Muscle layer of duodenum (tissue), 2 donors: Measurements from ENCODE around the gene ATCAY.

Source experiments
- H3K27ac ChIP-seq: one replicate; pipeline ENCODE4 v1.7.0; 2013; ENCODE audit warnings: mild to moderate bottlenecking, low read length
- H3K27me3 ChIP-seq: one replicate; pipeline ENCODE4 v1.7.0; 2013; ENCODE audit warnings: low read depth, mild to moderate bottlenecking, control low read depth, low read length
- H3K36me3 ChIP-seq, 2 donors: one replicate each; pipeline ENCODE4 v1.7.0; 2013; ENCODE audit warnings: low read length in 2 of 2, control low read depth in 1 of 2, mild to moderate bottlenecking in 1 of 2; ENCODE audit not compliant: insufficient read depth in 2 of 2, control insufficient read depth in 1 of 2
- H3K4me1 ChIP-seq, 2 donors: one replicate each; pipeline ENCODE4 v1.7.0; 2013; ENCODE audit warnings: low read length in 2 of 2, mild to moderate bottlenecking in 2 of 2, control low read depth in 1 of 2, moderate library complexity in 1 of 2; ENCODE audit not compliant: insufficient read depth in 2 of 2, control insufficient read depth in 1 of 2
- H3K4me3 ChIP-seq, 2 donors: one replicate each; pipeline ENCODE4 v1.7.0; 2013; ENCODE audit warnings: low read length in 2 of 2, low read depth in 1 of 2, mild to moderate bottlenecking in 1 of 2
- H3K9me3 ChIP-seq, 2 donors: one replicate each; pipeline ENCODE4 v1.7.0; 2013; ENCODE audit warnings: low read length in 2 of 2, control low read depth in 1 of 2, mild to moderate bottlenecking in 1 of 2; ENCODE audit not compliant: control insufficient read depth in 1 of 2
- donor health status: healthy.

Gene ATCAY

DNA sequence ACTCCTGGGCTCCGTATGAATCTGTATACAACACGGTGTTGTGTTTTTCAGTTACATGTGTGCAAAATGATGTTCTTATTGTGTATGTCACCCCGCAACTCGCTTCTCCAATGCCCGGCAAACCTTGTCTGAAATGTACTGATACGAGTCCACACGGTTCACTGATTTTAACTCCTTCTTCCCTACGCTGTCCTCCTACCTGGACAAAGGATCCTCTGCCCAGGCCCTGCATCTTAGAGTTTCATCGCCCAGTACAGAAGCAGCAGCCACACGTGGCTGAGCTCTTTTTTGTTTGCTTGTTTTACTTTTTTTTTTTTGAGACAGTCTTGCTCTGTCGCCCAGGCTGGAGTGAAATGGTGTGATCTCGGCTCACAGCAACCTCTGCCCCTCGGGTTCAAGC is 40.5 kb upstream of the ATCAY start:
- Histone ChIP-seq H3K4me3 (no peak overlapping the region), H3K4me1 (no peaks in the 10 kb centered on the region), H3K27me3 (no peaks in the 10 kb centered on the region), H3K27ac (no peak overlapping the region), H3K36me3 (no peaks in the 10 kb centered on the region), H3K9me3 (peaks cover 0 to 2% of the 10 kb centered on the region in 2 donors)

DNA sequence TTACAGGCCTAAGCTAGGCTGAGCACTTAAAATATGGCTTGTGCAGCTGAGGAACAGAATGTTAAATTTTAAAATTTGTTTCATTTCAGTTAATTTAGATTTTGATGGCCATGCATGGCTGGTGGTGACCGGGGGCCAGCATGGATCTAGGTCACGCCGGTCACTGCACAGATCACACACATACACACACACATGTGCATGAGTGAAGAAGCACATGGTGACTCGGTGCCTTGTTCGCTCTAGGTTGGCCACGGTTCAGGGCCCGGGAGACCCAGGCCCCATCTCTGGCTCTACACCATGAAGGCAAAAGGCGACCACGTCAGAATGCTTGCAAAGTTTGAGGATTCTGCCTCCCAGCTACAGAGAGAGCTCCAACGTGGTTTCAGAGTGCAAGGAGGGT is 39.7 kb upstream of the ATCAY start:
- H3K4me1 ChIP-seq: no peaks in the 10 kb centered on the region
- no peak overlapping the region for H3K27ac ChIP-seq
- H3K4me3 ChIP-seq: no peak overlapping the region
- H3K36me3 ChIP-seq: no peaks in the 10 kb centered on the region
- H3K9me3 ChIP-seq: peaks cover 0 to 2% of the 10 kb centered on the region in 2 donors
- H3K27me3 ChIP-seq: no peaks in the 10 kb centered on the region

DNA sequence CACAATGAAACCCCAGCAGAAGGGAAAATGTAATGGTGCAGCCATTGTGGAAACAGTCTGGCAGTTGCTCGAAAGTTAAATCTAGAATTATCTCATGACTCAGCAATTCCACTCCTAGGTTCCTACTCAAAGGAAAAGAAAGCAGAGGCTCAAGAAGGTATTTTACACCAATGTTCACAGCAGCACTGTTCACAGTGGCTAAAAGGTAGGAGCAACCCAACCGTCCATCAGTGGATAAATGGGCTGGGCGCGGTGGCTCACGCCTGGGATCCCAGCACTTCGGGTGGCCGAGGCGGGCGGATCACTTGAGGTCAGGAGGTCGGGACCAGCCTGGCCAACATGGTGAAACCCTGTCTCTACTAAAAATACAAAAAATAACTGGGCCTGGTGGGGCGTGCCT is 37.5 kb upstream of the ATCAY start:
- H3K4me3 ChIP-seq: no peak overlapping the region
- H3K27me3 ChIP-seq: no peaks in the 10 kb centered on the region
- no peaks in the 10 kb centered on the region for H3K9me3 ChIP-seq
- no peak overlapping the region for H3K27ac ChIP-seq
- no peaks in the 10 kb centered on the region for H3K4me1 ChIP-seq
- no peaks in the 10 kb centered on the region for H3K36me3 ChIP-seq

DNA sequence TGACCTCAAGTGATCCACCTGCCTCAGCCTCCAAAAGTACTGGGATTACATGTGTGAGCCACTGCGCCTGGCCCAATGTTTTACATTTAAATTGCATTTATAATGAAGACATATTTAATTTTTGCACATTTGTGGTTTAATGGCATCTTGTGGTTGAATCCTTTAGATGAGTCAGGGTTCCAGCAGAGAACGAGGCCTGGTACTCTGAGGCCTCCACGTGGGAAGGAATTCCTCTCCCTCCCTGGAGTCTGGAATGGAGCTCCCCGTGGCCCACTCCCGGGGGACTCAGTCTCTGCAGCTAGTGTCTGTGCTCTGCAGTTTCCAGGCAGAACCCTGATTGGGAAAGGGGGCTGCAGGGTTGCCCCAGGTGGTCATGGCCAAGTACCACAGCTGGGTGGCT is 35.9 kb upstream of the ATCAY start:
- H3K27me3 ChIP-seq: no peaks in the 10 kb centered on the region
- no peak overlapping the region for H3K27ac ChIP-seq
- H3K9me3 ChIP-seq: no peaks in the 10 kb centered on the region
- no peaks in the 10 kb centered on the region for H3K4me1 ChIP-seq
- no peak overlapping the region for H3K4me3 ChIP-seq
- no peaks in the 10 kb centered on the region for H3K36me3 ChIP-seq

DNA sequence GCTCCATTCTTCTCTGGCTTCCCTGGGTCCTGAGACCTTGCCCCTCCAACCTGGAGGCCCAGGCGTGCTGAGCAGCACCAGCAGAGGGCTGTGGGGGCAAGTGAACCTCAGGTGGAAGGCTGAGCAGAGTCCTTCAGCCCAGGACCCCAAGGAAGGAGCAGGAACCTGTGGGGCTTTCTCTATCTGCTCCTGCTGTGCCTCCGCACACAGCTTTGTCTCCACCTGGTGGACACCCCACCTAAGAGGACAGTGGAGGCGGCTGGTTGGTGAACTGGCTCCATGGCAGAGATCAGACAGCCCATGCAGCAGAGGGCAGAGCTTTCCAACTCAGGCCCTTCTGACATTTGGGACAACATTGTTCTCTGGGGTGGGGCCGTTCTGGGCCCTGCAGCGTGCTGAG is 31.4 kb upstream of the ATCAY start:
- Histone ChIP-seq H3K36me3 (no peaks in the 10 kb centered on the region), H3K27me3 (no peaks in the 10 kb centered on the region), H3K9me3 (peaks cover 4 to 16% of the 10 kb centered on the region in 2 donors), H3K4me1 (no peaks in the 10 kb centered on the region), H3K4me3 (no peak overlapping the region), H3K27ac (no peak overlapping the region)

DNA sequence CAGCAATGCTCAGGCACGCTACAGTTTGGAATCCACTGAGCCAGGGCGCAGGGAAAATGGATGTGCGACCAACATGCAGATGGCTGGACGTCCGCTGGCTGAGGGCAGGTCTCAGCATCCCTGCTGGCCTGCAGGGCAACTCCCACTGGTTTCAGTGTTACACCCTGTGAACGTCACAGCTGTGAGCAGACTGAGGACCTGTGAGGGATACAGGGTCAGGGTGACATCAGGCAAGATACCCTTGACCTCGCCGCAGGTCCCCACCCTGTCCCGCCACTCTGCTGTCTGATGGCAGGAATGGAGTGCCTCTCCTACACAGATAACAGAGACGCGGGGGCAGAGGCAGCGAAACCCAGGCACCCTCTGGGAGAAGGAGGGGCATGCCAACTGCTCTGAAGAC is 30.7 kb upstream of the ATCAY start:
- Histone ChIP-seq H3K9me3 (peaks cover 4 to 16% of the 10 kb centered on the region in 2 donors), H3K36me3 (no peaks in the 10 kb centered on the region), H3K27me3 (no peaks in the 10 kb centered on the region), H3K4me1 (no peaks in the 10 kb centered on the region), H3K4me3 (no peak overlapping the region), H3K27ac (no peak overlapping the region)

DNA sequence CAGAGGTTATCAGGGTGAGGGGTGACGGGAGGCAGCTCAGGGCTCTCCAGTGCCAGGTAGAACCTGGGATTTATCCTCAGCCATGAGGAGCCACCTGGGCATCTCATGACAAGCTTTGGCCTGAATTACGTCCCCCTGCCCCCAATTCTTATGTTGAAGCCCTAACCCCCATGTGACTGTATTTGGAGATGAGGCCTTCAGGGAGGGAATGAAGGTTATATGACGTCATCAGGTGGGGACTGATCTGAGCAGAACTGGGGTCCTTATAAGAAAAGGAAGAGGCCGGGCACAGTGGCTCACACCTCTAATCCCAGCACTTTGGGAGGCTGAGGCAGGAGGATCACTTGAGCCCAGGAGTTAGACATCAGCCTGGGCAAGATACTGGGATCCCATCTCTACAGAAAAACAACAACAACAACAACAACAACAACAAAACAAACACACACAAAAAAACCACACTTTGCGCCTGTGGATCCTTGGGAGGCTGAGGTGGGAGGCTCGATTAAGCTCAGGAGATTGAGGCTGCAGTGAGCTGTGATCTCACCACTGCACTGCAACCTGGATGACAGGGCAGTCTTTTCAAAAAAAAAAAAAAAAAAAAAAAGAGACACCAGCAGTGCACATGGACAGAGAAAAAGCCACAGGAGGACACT is 30.0 kb upstream of the ATCAY start:
- Histone ChIP-seq H3K9me3 (peaks cover 4 to 16% of the 10 kb centered on the region in 2 donors), H3K27ac (no peak overlapping the region), H3K27me3 (no peaks in the 10 kb centered on the region), H3K36me3 (no peaks in the 10 kb centered on the region), H3K4me3 (no peak overlapping the region), H3K4me1 (no peaks in the 10 kb centered on the region)

DNA sequence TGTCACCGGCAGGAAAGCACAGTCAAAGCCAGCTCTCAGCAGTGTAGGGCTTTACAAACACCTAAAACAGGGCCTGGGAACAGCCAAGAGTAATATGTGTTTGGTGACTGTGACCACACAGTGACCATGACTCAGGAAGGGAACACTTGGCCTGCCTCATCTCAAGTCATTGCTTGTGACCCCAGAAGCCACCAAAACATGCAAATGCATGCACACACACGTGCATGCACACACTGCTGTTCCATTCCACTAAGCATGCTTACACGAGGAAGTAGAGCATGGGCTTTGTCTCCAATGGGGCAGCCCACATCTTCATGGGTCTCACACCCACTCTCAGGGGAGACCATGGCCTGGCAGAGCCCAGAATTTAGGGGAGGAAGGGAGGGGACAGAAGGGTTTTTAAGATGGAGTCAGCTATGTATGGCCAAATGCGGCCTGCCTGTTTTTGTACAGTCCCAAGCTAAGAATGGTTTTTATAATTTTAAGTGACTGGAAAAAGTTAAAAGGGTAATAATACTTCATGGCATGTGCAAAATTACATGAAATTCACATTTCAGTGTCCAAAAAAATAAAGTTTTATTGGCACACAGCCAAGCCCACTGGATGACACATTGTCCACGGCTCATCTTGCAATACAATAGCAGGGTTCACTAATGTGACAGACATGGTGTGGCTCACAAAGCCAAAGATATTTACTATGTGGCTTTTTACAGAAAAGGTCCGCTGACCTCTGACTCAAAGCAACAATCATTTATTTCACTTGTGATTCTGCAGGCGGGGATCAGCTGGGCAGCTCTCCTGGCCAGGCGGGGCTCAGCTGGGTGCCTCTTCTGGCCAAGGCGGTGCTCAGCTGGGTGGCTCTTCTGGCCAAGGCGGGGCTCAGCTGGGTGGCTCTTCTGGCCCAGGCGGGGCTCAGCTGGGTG is 29.0 kb upstream of the ATCAY start:
- Histone ChIP-seq H3K4me1 (no peaks in the 10 kb centered on the region), H3K4me3 (no peak overlapping the region), H3K27me3 (no peaks in the 10 kb centered on the region), H3K27ac (no peak overlapping the region), H3K9me3 (peaks cover 4 to 16% of the 10 kb centered on the region in 2 donors), H3K36me3 (no peaks in the 10 kb centered on the region)

DNA sequence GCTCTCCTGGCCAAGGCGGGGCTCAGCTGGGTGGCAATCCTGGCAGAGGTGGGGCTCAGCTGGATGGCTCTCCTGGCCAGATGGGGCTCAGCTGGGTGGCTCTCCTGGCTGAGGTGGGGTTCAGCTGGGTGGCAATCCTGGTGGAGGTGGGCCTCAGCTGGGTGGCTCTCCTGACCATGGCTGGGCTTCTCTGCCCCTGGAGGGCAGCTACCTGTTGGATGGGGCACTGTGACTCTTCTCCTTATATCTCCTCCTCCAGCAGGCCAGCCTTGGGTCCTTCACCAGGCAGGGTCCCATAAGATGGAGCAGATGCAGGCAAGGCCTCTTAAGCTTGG is 28.3 kb upstream of the ATCAY start:
- Histone ChIP-seq H3K9me3 (peaks cover 4 to 16% of the 10 kb centered on the region in 2 donors), H3K4me3 (no peak overlapping the region), H3K36me3 (no peaks in the 10 kb centered on the region), H3K27me3 (no peaks in the 10 kb centered on the region), H3K27ac (no peak overlapping the region), H3K4me1 (no peaks in the 10 kb centered on the region)

DNA sequence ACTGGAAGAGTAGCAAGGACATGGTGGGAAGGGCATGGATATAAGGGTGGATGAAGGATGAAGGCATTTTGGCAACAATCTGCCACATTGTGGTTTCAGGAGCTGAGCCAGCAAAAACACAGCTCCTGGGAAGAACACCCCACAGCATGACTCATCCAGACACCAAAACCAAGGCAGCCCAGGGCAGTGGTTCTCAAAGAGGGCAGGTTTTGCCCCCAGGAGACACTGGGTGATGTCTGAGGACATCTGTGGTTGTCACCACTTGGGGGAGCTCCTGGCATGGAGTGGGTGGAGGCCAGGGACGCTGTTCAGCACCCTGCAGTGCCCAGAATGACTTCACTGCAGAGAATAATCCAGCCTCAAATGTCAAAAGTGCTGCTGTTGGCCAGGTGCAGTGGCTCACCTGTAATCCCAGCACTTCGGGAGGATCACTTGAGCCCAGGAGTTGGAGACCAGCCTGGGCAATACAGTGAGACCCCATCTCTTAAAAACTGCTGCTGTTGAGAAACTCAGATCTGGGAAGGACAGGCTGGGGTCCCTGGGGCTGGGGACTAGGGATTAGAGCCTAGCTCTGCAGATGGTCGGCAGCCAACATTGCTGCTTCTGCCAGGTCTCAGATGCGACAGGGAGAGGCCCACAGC is 27.8 kb upstream of the ATCAY start:
- no peak overlapping the region for H3K27ac ChIP-seq
- H3K36me3 ChIP-seq: no peaks in the 10 kb centered on the region
- H3K9me3 ChIP-seq: peaks cover 4 to 16% of the 10 kb centered on the region in 2 donors
- no peak overlapping the region for H3K4me3 ChIP-seq
- no peaks in the 10 kb centered on the region for H3K27me3 ChIP-seq
- no peaks in the 10 kb centered on the region for H3K4me1 ChIP-seq

DNA sequence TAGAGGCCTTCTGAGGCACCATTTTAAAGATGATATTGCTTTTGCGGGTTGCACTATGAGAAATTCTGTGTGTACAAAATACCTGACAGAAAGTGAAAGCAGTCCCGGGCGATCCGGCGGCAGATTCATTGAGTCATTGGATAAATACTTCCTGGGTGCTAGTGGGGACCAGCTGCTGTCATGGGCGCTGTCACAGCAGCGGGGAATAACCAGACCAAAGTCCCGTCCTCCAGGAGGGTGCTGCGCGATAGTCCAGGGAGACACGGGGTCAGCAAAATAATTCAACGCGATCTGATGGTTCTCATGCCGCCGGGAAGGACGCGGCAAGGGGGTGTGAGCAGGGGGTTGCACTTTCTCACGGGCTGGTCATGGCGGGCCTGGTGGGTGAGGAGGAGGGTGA is 25.2 kb upstream of the ATCAY start:
- no peak overlapping the region for H3K27ac ChIP-seq
- no peak overlapping the region for H3K4me3 ChIP-seq
- H3K36me3 ChIP-seq: no peaks in the 10 kb centered on the region

More for the DNA sequence above, 25.2 kb upstream of the ATCAY start:
- Histone ChIP-seq H3K27me3 (no peaks in the 10 kb centered on the region), H3K4me1 (no peaks in the 10 kb centered on the region), H3K9me3 (peaks cover 4 to 16% of the 10 kb centered on the region in 2 donors)
